ENCODE data around the gene ENOX1. TPM values are rescaled to one million over a fixed set of nuclear protein-coding genes. Genes with fewer than 3 reads are reported as not detected.

Gene ENOX1
- total RNA-seq, 4 donors from 2014 or later = 0.27 to 0.83 (median 0.53) TPM; not detected in 1

GRCh38 chr13:43229506-43229905, 557.3 kb downstream of the ENOX1 start:
- H3K9me3 ChIP-seq = no peaks in the 10 kb centered on the region
- no peak overlapping the region for H3K27ac ChIP-seq
- H3K4me1 ChIP-seq = no peaks in the 10 kb centered on the region
- H3K36me3 ChIP-seq = no peaks in the 10 kb centered on the region
- DNase-seq = no peak
- no peak overlapping the region for H3K4me3 ChIP-seq
- TF ChIP-seq CTCF (IDR thresholded peaks at IDR 0.05) (no peak), POLR2A (IDR thresholded peaks at IDR 0.05) (no peak)
- H3K27me3 ChIP-seq = no peaks in the 10 kb centered on the region

GRCh38 chr13:43227721-43228120, 559.1 kb downstream of the ENOX1 start:
- Histone ChIP-seq H3K27ac (no peak overlapping the region), H3K27me3 (no peaks in the 10 kb centered on the region), H3K9me3 (no peaks in the 10 kb centered on the region), H3K36me3 (no peaks in the 10 kb centered on the region), H3K4me1 (no peaks in the 10 kb centered on the region), H3K4me3 (no peak overlapping the region)
- TF ChIP-seq POLR2A (IDR thresholded peaks at IDR 0.05) (no peak), CTCF (IDR thresholded peaks at IDR 0.05) (no peak)
- no peak for DNase-seq

- Histone ChIP-seq H3K9me3 (no peaks in the 10 kb centered on the region), H3K4me1 (no peaks in the 10 kb centered on the region), H3K36me3 (no peaks in the 10 kb centered on the region), H3K27me3 (no peaks in the 10 kb centered on the region), H3K4me3 (no peak overlapping the region), H3K27ac (no peak overlapping the region)
- TF ChIP-seq POLR2A (IDR thresholded peaks at IDR 0.05) = no peak
- TF ChIP-seq CTCF (IDR thresholded peaks at IDR 0.05) = no peak
- DNase-seq = no peak
Observed at GRCh38 chr13:43223216-43223615, 563.6 kb downstream of the ENOX1 start.

GRCh38 chr13:43222086-43222485, 564.7 kb downstream of the ENOX1 start:
- no peaks in the 10 kb centered on the region for H3K27me3 ChIP-seq
- no peaks in the 10 kb centered on the region for H3K9me3 ChIP-seq
- no peak overlapping the region for H3K4me3 ChIP-seq
- no peaks in the 10 kb centered on the region for H3K4me1 ChIP-seq
- no peak for DNase-seq
- no peaks in the 10 kb centered on the region for H3K36me3 ChIP-seq
- H3K27ac ChIP-seq = no peak overlapping the region
- no peak for TF ChIP-seq POLR2A (IDR thresholded peaks at IDR 0.05)

DNA sequence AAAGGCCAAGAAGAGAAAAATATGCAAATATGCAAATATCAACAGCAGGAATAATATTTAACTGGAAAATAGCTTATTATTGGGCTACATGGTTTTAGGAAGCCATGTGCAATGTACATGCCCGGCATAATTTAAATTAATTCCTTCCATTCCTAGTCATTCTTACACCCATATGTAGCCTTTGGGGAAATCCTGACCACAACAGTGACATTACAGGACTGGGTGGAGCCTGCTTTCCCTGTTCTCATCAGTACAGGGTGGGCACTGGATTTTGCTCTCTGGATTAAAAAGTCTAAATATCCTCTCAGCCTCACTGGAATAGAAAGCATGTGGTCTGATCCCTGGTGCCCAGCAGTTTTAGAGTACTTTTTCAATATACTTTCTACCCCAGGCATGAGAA, 565.2 kb downstream of the ENOX1 start:
- no peak overlapping the region for H3K27ac ChIP-seq
- DNase-seq = no peak
- no peaks in the 10 kb centered on the region for H3K36me3 ChIP-seq
- TF ChIP-seq POLR2A (IDR thresholded peaks at IDR 0.05) = no peak
- TF ChIP-seq CTCF (IDR thresholded peaks at IDR 0.05) = no peak
- no peaks in the 10 kb centered on the region for H3K27me3 ChIP-seq
- H3K4me3 ChIP-seq = no peak overlapping the region
- no peaks in the 10 kb centered on the region for H3K9me3 ChIP-seq
- H3K4me1 ChIP-seq = no peaks in the 10 kb centered on the region

- Histone ChIP-seq H3K9me3 (no peaks in the 10 kb centered on the region), H3K27me3 (no peaks in the 10 kb centered on the region), H3K4me3 (no peak overlapping the region), H3K27ac (no peak overlapping the region), H3K4me1 (no peaks in the 10 kb centered on the region), H3K36me3 (no peaks in the 10 kb centered on the region)
- DNase-seq = no peak
- TF ChIP-seq CTCF (IDR thresholded peaks at IDR 0.05) = no peak
Observed at GRCh38 chr13:43220873-43221595, 565.7 kb downstream of the ENOX1 start.
